Smooth muscle cell (in vitro differentiated cells): ENCODE results near the gene DHPS. TPM values are rescaled to one million over a fixed set of nuclear protein-coding genes. Genes with fewer than 3 reads are reported as not detected.

Source experiments
- DNase-seq: peaks from one replicate; lab custom pipeline; 2025; ENCODE audit not compliant: unreplicated experiment; lab: John Stamatoyannopoulos, UW
- H2AFZ ChIP-seq: fragments of 200-600 bp; sonication (generic); 2 replicates; pipeline ENCODE4 v1.6.0; 2016; ENCODE audit warnings: antibody characterized with exemption, low read depth, mild to moderate bottlenecking
- H3F3A ChIP-seq: fragments of 200-600 bp; sonication (generic); 2 replicates; pipeline ENCODE4 v1.6.0; 2017; ENCODE audit warnings: antibody characterized with exemption, low read depth
- H3K27ac ChIP-seq: fragments of 200-600 bp; sonication (generic); 2 replicates; pipeline ENCODE4 v1.5.1; 2016; ENCODE audit warnings: low read depth, mild to moderate bottlenecking
- H3K27me3 ChIP-seq: fragments of 200-600 bp; sonication (generic); 2 replicates; pipeline ENCODE4 v1.6.1; 2016; ENCODE audit warnings: low read depth, mild to moderate bottlenecking
- H3K36me3 ChIP-seq: fragments of 200-600 bp; sonication (generic); 2 replicates; pipeline ENCODE4 v1.5.1; 2016; ENCODE audit warnings: low read depth
- H3K4me1 ChIP-seq: fragments of 200-600 bp; sonication (generic); 2 replicates; pipeline ENCODE4 v1.5.1; 2016; ENCODE audit warnings: low read depth
- H3K4me2 ChIP-seq: fragments of 200-600 bp; sonication (generic); 2 replicates; pipeline ENCODE4 v1.6.0; 2016; ENCODE audit warnings: mild to moderate bottlenecking
- H3K4me3 ChIP-seq: fragments of 200-600 bp; sonication (generic); 2 replicates; pipeline ENCODE4 v1.5.1; 2016; ENCODE audit warnings: mild to moderate bottlenecking
- H3K79me2 ChIP-seq: fragments of 200-600 bp; sonication (generic); 2 replicates; pipeline ENCODE4 v1.6.0; 2016; ENCODE audit warnings: low read depth, mild to moderate bottlenecking
- H3K9ac ChIP-seq: fragments of 200-600 bp; sonication (generic); 2 replicates; pipeline ENCODE4 v1.6.0; 2016; ENCODE audit warnings: low read depth
- H3K9me3 ChIP-seq: fragments of 200-600 bp; sonication (generic); replicated peaks from 2 replicates; pipeline ENCODE4 v1.5.1; 2016; ENCODE audit warnings: low read depth
- H4K20me1 ChIP-seq: fragments of 200-600 bp; sonication (generic); 2 replicates; pipeline ENCODE4 v1.6.0; 2016; ENCODE audit warnings: low read depth
- CTCF ChIP-seq: fragments of 200-600 bp; sonication (generic); IDR thresholded peaks from 2 replicates; pipeline ENCODE4 v1.5.1; 2017; ENCODE audit warnings: borderline replicate concordance, mild to moderate bottlenecking, antibody characterized with exemption; ENCODE audit not compliant: insufficient read depth, poor library complexity, severe bottlenecking
- WGBS: methylation state at CpG from one replicate; pipeline ENCODE4 v1.1.7; 2016; ENCODE audit warnings: low lambda C conversion rate; 5-methylcytosine and 5-hydroxymethylcytosine counted together
- polyA plus RNA-seq: library from polyadenylated mRNA; unstranded; fragments of >200 nt; fragmentation: Nextera tagmentation; extraction: Ambion mirVana; gene quantifications from 2 replicates; pipeline ENCODE4 v1.2.1, GENCODE V29; 2016
- total RNA-seq: library from RNA; depleted of rRNA; stranded (reverse); fragments of >200 nt; gene quantifications from 2 replicates; pipeline ENCODE4 v1.2.3, GENCODE V29; 2014

DHPS gene
- total and polyA plus RNA-seq, 2 experiments from 2014 or later: 43.9 to 67.6 TPM

- Histone ChIP-seq H3K27me3 (no peaks in the 10 kb centered on the region), H3K36me3 (peaks cover 4% of the 10 kb centered on the region), H3K4me3 (no peak overlapping the region), H3K9ac (no peak overlapping the region), H3K79me2 (peaks cover 24% of the 10 kb centered on the region), H3K4me2 (no peak overlapping the region), H3K27ac (no peak overlapping the region), H3F3A (no peaks in the 10 kb centered on the region), H3K9me3 (no peaks in the 10 kb centered on the region), H3K4me1 (peaks cover 13% of the 10 kb centered on the region), H4K20me1 (no peaks in the 10 kb centered on the region), H2AFZ (no peak overlapping the region)
- no peak for DNase-seq
- 92% methylated on average over 29 of the region's 29 CpGs for WGBS
- no peak for TF ChIP-seq CTCF
Observed at GRCh38 chr19:12664406-12665280, 17.0 kb downstream of the DHPS start.

GRCh38 chr19:12660980-12661379 is 20.7 kb downstream of the DHPS start:
- no peak overlapping the region for H3K4me2 ChIP-seq
- H3K4me3 ChIP-seq: no peak overlapping the region
- no peak overlapping the region for H3K27ac ChIP-seq
- no peaks in the 10 kb centered on the region for H3K27me3 ChIP-seq
- DNase-seq: no peak
- no peaks in the 10 kb centered on the region for H3K79me2 ChIP-seq
- no peaks in the 10 kb centered on the region for H3K9me3 ChIP-seq
- no peak overlapping the region for H2AFZ ChIP-seq
- WGBS: 95% methylated on average over 12 of the region's 12 CpGs
- peaks cover 4% of the 10 kb centered on the region for H3K36me3 ChIP-seq
- no peak for TF ChIP-seq CTCF
- H3K4me1 ChIP-seq: no peaks in the 10 kb centered on the region
- H3K9ac ChIP-seq: no peak overlapping the region
- no peaks in the 10 kb centered on the region for H3F3A ChIP-seq
- H4K20me1 ChIP-seq: no peaks in the 10 kb centered on the region

- Histone ChIP-seq H3K4me1 (no peaks in the 10 kb centered on the region), H3K79me2 (no peaks in the 10 kb centered on the region), H3K27ac (no peak overlapping the region), H4K20me1 (no peaks in the 10 kb centered on the region), H3K4me3 (no peak overlapping the region), H3K9me3 (no peaks in the 10 kb centered on the region), H3K4me2 (no peak overlapping the region), H3K9ac (no peak overlapping the region), H2AFZ (no peak overlapping the region), H3K36me3 (peaks cover 4% of the 10 kb centered on the region), H3K27me3 (no peaks in the 10 kb centered on the region), H3F3A (no peaks in the 10 kb centered on the region)
- 97% methylated on average over 22 of the region's 22 CpGs for WGBS
- peak; percentile 22 for TF ChIP-seq CTCF
- no peak for DNase-seq
Observed at GRCh38 chr19:12657966-12658365, 23.7 kb downstream of the DHPS start.
